DND-41 (cell line): Measurements from ENCODE around the gene IL17B.

ENCODE experiments used
- ATAC-seq: fragments of 200-7000 bp; cut with Tn5 transposase; 3 replicates; pipeline ENCODE4 v1.9.1; 2021; ENCODE audit warnings: low read depth; ENCODE audit not compliant: insufficient read depth
- DNase-seq: peaks from one replicate; pipeline ENCODE4 v3.0.0-alpha.2; 2020
- H2AFZ ChIP-seq: 2 replicates; pipeline ENCODE4 v1.6.0; 2012; ENCODE audit warnings: low read depth, low read length
- H3K27ac ChIP-seq: 2 replicates; pipeline ENCODE4 v1.5.1; 2012; ENCODE audit warnings: low read length, inconsistent platforms
- H3K27me3 ChIP-seq: fragments of 200-600 bp; sonication (generic); 2 replicates; pipeline ENCODE4 v1.6.0; 2012; ENCODE audit warnings: low read length, mild to moderate bottlenecking, inconsistent platforms; ENCODE audit not compliant: insufficient read depth, poor library complexity
- H3K36me3 ChIP-seq: 2 replicates; pipeline ENCODE4 v1.5.1; 2012; ENCODE audit warnings: low read length, inconsistent platforms; ENCODE audit not compliant: insufficient read depth
- H3K4me1 ChIP-seq: 2 replicates; pipeline ENCODE4 v1.5.1; 2012; ENCODE audit warnings: mild to moderate bottlenecking, low read length; ENCODE audit not compliant: insufficient read depth
- H3K4me2 ChIP-seq: 2 replicates; pipeline ENCODE4 v1.6.0; 2012; ENCODE audit warnings: mild to moderate bottlenecking, moderate library complexity, low read length, inconsistent platforms; ENCODE audit not compliant: insufficient read depth
- H3K4me3 ChIP-seq, 2 experiments: fragments of 200-600 bp in 1 of 2; shearing (Covaris generic) in 1 of 2; 2 replicates each; pipeline ENCODE4 v1.5.1; 2012 to 2016; ENCODE audit warnings: inconsistent platforms in 2 of 2, low read length in 2 of 2, mild to moderate bottlenecking in 2 of 2, low read depth in 1 of 2, moderate library complexity in 1 of 2
- H3K79me2 ChIP-seq: 2 replicates; pipeline ENCODE4 v1.6.0; 2012; ENCODE audit warnings: low read length, inconsistent platforms; ENCODE audit not compliant: insufficient read depth
- H3K9ac ChIP-seq: 2 replicates; pipeline ENCODE4 v1.6.0; 2012; ENCODE audit warnings: low read depth, mild to moderate bottlenecking, inconsistent platforms, low read length, moderate library complexity
- H3K9me3 ChIP-seq: 2 replicates; pipeline ENCODE4 v1.5.1; 2012; ENCODE audit warnings: low read length, moderate library complexity, mild to moderate bottlenecking, inconsistent platforms; ENCODE audit not compliant: insufficient read depth, severe bottlenecking
- H4K20me1 ChIP-seq: 2 replicates; pipeline ENCODE4 v1.6.0; 2012; ENCODE audit warnings: low read length; ENCODE audit not compliant: insufficient read depth
- EZH2 ChIP-seq: IDR thresholded peaks from 3 replicates; pipeline ENCODE4 v1.6.1; 2012; ENCODE audit warnings: borderline replicate concordance, low read depth, mild to moderate bottlenecking, moderate library complexity, low read length, inconsistent platforms; ENCODE audit not compliant: severe bottlenecking
- TF ChIP-seq, protein P1 (sequence below): IDR thresholded peaks from 2 replicates; pipeline ENCODE4 v1.5.1; 2012; ENCODE audit warnings: borderline replicate concordance, low read length, moderate library complexity, mild to moderate bottlenecking; ENCODE audit not compliant: poor library complexity, severe bottlenecking; ENCODE audit errors: extremely low read depth

The IL17B gene

GRCh38 chr5:149414405-149415065 lies 35.4 kb upstream of the IL17B start:
- no peak overlapping the region for H3K4me2 ChIP-seq
- H3K4me3 ChIP-seq, result no peak overlapping the region
- H3K36me3 ChIP-seq, result no peaks in the 10 kb centered on the region
- H3K9ac ChIP-seq, result no peak overlapping the region
- no peak overlapping the region for H3K27ac ChIP-seq
- no peak for DNase-seq
- TF ChIP-seq, protein P1, sequence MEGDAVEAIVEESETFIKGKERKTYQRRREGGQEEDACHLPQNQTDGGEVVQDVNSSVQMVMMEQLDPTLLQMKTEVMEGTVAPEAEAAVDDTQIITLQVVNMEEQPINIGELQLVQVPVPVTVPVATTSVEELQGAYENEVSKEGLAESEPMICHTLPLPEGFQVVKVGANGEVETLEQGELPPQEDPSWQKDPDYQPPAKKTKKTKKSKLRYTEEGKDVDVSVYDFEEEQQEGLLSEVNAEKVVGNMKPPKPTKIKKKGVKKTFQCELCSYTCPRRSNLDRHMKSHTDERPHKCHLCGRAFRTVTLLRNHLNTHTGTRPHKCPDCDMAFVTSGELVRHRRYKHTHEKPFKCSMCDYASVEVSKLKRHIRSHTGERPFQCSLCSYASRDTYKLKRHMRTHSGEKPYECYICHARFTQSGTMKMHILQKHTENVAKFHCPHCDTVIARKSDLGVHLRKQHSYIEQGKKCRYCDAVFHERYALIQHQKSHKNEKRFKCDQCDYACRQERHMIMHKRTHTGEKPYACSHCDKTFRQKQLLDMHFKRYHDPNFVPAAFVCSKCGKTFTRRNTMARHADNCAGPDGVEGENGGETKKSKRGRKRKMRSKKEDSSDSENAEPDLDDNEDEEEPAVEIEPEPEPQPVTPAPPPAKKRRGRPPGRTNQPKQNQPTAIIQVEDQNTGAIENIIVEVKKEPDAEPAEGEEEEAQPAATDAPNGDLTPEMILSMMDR, result no peak
- TF ChIP-seq EZH2, result no peak
- no peaks in the 10 kb centered on the region for H3K27me3 ChIP-seq
- no peaks in the 10 kb centered on the region for H4K20me1 ChIP-seq
- no peaks in the 10 kb centered on the region for H3K9me3 ChIP-seq
- ATAC-seq, result no peak
- H3K4me1 ChIP-seq, result no peaks in the 10 kb centered on the region
- H2AFZ ChIP-seq, result no peak overlapping the region
- H3K79me2 ChIP-seq, result no peaks in the 10 kb centered on the region

DNA sequence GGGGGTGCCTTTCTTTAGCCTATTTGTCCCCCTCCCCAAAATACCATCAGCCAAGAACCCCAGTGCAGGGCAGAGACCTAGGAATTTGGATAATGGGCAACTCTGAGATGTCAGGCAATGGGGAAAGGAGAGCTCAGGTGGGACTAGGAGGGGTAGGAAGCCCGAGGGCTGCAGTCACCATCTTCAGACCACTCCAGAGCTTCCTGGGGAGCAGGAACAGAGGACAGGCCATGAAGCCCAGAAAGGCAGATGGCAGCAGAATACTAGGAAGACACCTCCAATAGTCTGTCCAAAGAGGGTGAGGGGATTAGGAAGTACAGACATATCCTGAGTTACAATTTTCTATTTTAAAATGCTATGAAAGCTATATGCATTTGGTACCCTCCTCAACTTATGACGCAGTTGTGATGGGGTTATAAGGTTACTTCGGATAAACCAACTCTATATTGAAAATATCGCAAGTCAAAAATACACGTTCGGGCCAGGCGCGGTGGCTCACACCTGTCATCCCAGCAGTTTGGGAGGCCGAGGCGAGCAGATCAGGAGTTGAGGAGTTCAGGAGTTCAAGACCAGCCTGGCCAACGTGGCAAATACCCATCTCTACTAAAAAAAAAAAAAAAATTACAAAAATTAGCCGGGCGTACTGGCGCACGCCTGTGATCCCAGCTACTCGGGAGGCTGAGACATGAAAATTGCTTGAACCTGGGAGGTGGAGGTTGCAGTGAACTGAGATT lies 34.6 kb upstream of the IL17B start:
- Histone ChIP-seq H3K36me3 (no peaks in the 10 kb centered on the region), H3K4me2 (no peak overlapping the region), H3K27me3 (peaks cover under 1% of the 10 kb centered on the region), H3K79me2 (no peaks in the 10 kb centered on the region), H2AFZ (no peak overlapping the region), H3K9ac (no peak overlapping the region), H3K4me1 (no peaks in the 10 kb centered on the region), H3K27ac (no peak overlapping the region), H3K9me3 (no peaks in the 10 kb centered on the region), H4K20me1 (no peaks in the 10 kb centered on the region), H3K4me3 (no peak overlapping the region)
- ATAC-seq (no peak), DNase-seq (no peak)
- TF ChIP-seq, protein P1, result no peak
- no peak for TF ChIP-seq EZH2

DNA sequence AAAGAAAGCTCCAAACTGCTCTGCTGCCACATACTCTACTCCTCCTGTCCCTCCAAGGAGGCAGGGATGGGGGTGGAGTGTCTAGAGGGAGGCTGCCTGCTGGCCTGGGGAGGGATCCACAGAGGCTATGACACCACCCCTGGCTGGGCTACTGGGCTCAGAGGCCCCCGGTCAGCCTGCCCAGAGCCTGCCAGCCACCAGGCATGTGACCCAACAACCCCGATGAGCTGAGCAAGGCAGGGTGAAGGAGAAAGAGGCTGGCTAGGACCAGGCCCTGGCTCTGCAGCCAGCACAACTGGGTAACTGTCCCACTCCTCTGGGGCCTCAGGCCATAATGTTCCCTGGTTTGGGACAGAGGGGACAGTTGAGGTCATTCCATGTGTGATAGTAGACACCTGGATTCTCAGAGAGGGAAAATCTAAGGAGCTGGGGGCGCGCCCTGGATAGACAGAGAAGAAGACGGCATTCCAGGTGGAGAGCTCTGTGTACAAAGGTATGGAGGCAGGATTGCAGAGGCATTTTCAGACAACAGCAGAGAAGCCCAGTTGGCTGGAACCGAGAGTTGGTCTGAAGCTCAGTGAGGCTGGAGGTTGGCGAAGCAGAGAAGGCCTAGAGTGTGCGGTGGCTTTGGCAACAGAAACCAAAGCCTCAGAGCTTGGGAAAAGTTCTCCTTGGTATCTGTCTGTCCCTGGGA lies 33.8 kb upstream of the IL17B start:
- peaks cover 7% of the 10 kb centered on the region for H3K27me3 ChIP-seq
- H3K36me3 ChIP-seq, result no peaks in the 10 kb centered on the region
- H3K27ac ChIP-seq, result no peak overlapping the region
- no peak for DNase-seq
- no peaks in the 10 kb centered on the region for H3K79me2 ChIP-seq
- no peak overlapping the region for H3K4me2 ChIP-seq
- no peak overlapping the region for H3K9ac ChIP-seq
- no peak for ATAC-seq
- no peak for TF ChIP-seq EZH2
- TF ChIP-seq, protein P1, result no peak
- no peak overlapping the region for H2AFZ ChIP-seq
- H3K9me3 ChIP-seq, result no peaks in the 10 kb centered on the region
- no peak overlapping the region for H3K4me3 ChIP-seq
- no peaks in the 10 kb centered on the region for H4K20me1 ChIP-seq
- no peaks in the 10 kb centered on the region for H3K4me1 ChIP-seq
